H1 (cell line): Measurements from ENCODE around the gene VOPP1. TPM values are rescaled to one million over a fixed set of nuclear protein-coding genes. Genes with fewer than 3 reads are reported as not detected.
A peak's percentile ranks its signal among the peaks of the same experiment; 100 is the strongest.

ENCODE experiments used
- CTCF ChIA-PET: fragments of 300-600 bp; sonication (Branson Sonifier 250); formaldehyde crosslinking; loops from one replicate; lab custom pipeline; 2021; ENCODE audit not compliant: partially characterized antibody; lab: Charles Lee
- POLR2A ChIA-PET: fragments of 300-600 bp; sonication (Branson Sonifier 250); formaldehyde crosslinking; loops from one replicate; lab custom pipeline; 2021; ENCODE audit warnings: inconsistent platforms; ENCODE audit not compliant: partially characterized antibody; lab: Charles Lee
- DNase-seq, 2 experiments: peaks; one replicate each; pipeline versions ENCODE4 v3.0.0 to v3.0.0-alpha.2; 2010 to 2022; ENCODE audit warnings: low spot score in 2 of 2, low read depth in 1 of 2, mixed read lengths in 1 of 2
- FAIRE-seq: peaks from 2 replicates; lab custom pipeline; 2011; peaks lifted over from hg19 to GRCh38; lab: Jason Lieb, UNC
- H2AFZ ChIP-seq: 2 replicates; pipeline ENCODE4 v1.8.1; 2012; ENCODE audit warnings: low read length, inconsistent platforms
- H2AK5ac ChIP-seq: 2 replicates; pipeline ENCODE4 v1.6.1; 2013; ENCODE audit warnings: low read depth, low read length
- H2BK120ac ChIP-seq: replicated peaks from 2 replicates; pipeline ENCODE3; 2013; ENCODE audit warnings: low read depth, low read length, inconsistent platforms
- H2BK12ac ChIP-seq: 2 replicates; pipeline ENCODE4 v1.6.1; 2013; ENCODE audit warnings: low read depth, low read length
- H2BK15ac ChIP-seq: 2 replicates; pipeline ENCODE4 v1.6.1; 2013; ENCODE audit warnings: low read length
- H2BK20ac ChIP-seq: 2 replicates; pipeline ENCODE4 v1.6.1; 2013; ENCODE audit warnings: low read length
- H2BK5ac ChIP-seq: 2 replicates; pipeline ENCODE4 v1.6.1; 2013; ENCODE audit warnings: low read depth, low read length
- H3K14ac ChIP-seq: 2 replicates; pipeline ENCODE4 v1.6.1; 2013; ENCODE audit warnings: inconsistent platforms; ENCODE audit not compliant: insufficient read length
- H3K18ac ChIP-seq: 2 replicates; pipeline ENCODE4 v1.6.1; 2013; ENCODE audit warnings: low read length; ENCODE audit errors: extremely low read depth
- H3K23ac ChIP-seq: 2 replicates; pipeline ENCODE4 v1.6.1; 2013; ENCODE audit warnings: inconsistent platforms; ENCODE audit not compliant: insufficient read length
- H3K23me2 ChIP-seq: 2 replicates; pipeline ENCODE4 v1.6.1; 2013; ENCODE audit warnings: low read depth, low read length
- H3K27ac ChIP-seq: 2 replicates; pipeline ENCODE4 v1.6.1; 2011; ENCODE audit warnings: low read depth, low read length, inconsistent platforms
- H3K27me3 ChIP-seq, 4 experiments: replicated peaks in 1 of 4; 1 replicate in 1 of 4; 2 replicates in 3 of 4; pipeline versions ENCODE4 v1.6.1 to v1.8.1; 2011 to 2013; ENCODE audit warnings: low read length in 3 of 4, mild to moderate bottlenecking in 3 of 4, inconsistent platforms in 2 of 4, mixed read lengths in 2 of 4, moderate library complexity in 1 of 4; ENCODE audit not compliant: control insufficient read depth in 3 of 4, insufficient read depth in 3 of 4; ENCODE audit errors: extremely low read depth in 1 of 4
- H3K36me3 ChIP-seq, 4 experiments: 2 replicates each; pipeline versions ENCODE4 v1.6.1 to v1.8.1; 2011 to 2013; ENCODE audit warnings: mild to moderate bottlenecking in 4 of 4, low read length in 3 of 4, moderate library complexity in 2 of 4, control low read depth in 1 of 4, inconsistent platforms in 1 of 4; ENCODE audit not compliant: insufficient read depth in 4 of 4, control insufficient read depth in 2 of 4
- H3K4ac ChIP-seq: replicated peaks from 2 replicates; pipeline ENCODE3; 2013; ENCODE audit warnings: low read length, low read depth, mixed read lengths, inconsistent platforms; ENCODE audit not compliant: insufficient read length
- H3K4me1 ChIP-seq, 4 experiments: replicated peaks in 1 of 4; 1 replicate in 1 of 4; 2 replicates in 3 of 4; pipeline versions ENCODE4 v1.6.1 to v1.8.1; 2011 to 2013; ENCODE audit warnings: low read length in 3 of 4, inconsistent platforms in 2 of 4, mixed read lengths in 1 of 4; ENCODE audit not compliant: insufficient read depth in 4 of 4, control insufficient read depth in 3 of 4
- H3K4me2 ChIP-seq, 2 experiments: 2 replicates each; pipeline versions ENCODE4 v1.6.1 to v1.8.1; 2011 to 2013; ENCODE audit warnings: low read depth in 2 of 2, low read length in 2 of 2, control low read depth in 1 of 2, inconsistent platforms in 1 of 2, mild to moderate bottlenecking in 1 of 2; ENCODE audit not compliant: insufficient read depth in 1 of 2
- H3K4me3 ChIP-seq, 4 experiments: fragments of 200-600, 300-600 bp in 1 of 4; sonication (generic), shearing (Covaris generic), sonication (Bioruptor Twin) in 1 of 4; 2 replicates each; pipeline versions ENCODE4 v1.5.1 to v1.8.1; 2011 to 2016; ENCODE audit warnings: low read length in 4 of 4, low read depth in 3 of 4, control low read depth in 2 of 4, inconsistent platforms in 2 of 4, mild to moderate bottlenecking in 2 of 4, mixed read lengths in 1 of 4, moderate library complexity in 1 of 4; ENCODE audit not compliant: insufficient read depth in 2 of 4; ENCODE audit errors: extremely low read depth in 1 of 4
- H3K56ac ChIP-seq: replicated peaks from 2 replicates; pipeline ENCODE3; 2013; ENCODE audit warnings: low read depth, mild to moderate bottlenecking, mixed read lengths, low read length, inconsistent platforms; ENCODE audit not compliant: insufficient read length
- H3K79me1 ChIP-seq: 2 replicates; pipeline ENCODE4 v1.6.1; 2013; ENCODE audit warnings: low read depth, low read length, control low read depth
- H3K79me2 ChIP-seq, 2 experiments: 2 replicates each; pipeline versions ENCODE4 v1.6.1 to v1.8.1; 2012 to 2013; ENCODE audit warnings: low read length in 2 of 2, mild to moderate bottlenecking in 2 of 2, inconsistent platforms in 1 of 2; ENCODE audit not compliant: insufficient read depth in 2 of 2, control insufficient read depth in 1 of 2
- H3K9ac ChIP-seq, 4 experiments: replicated peaks in 1 of 4; 1 replicate in 1 of 4; 2 replicates in 3 of 4; pipeline versions ENCODE4 v1.6.1 to v1.8.1; 2011 to 2013; ENCODE audit warnings: low read depth in 3 of 4, low read length in 3 of 4, control low read depth in 2 of 4, mild to moderate bottlenecking in 2 of 4, moderate library complexity in 2 of 4, inconsistent platforms in 1 of 4; ENCODE audit errors: extremely low read depth in 1 of 4
- H3K9me3 ChIP-seq, 2 experiments: 2 replicates each; pipeline versions ENCODE4 v1.6.1 to v1.8.1; 2012 to 2013; ENCODE audit warnings: mild to moderate bottlenecking in 2 of 2, moderate library complexity in 2 of 2, control low read depth in 1 of 2, inconsistent platforms in 1 of 2, low read depth in 1 of 2, low read length in 1 of 2, mixed read lengths in 1 of 2; ENCODE audit not compliant: insufficient read depth in 2 of 2
- H4K20me1 ChIP-seq, 2 experiments: replicated peaks in 1 of 2; 2 replicates each; pipeline versions ENCODE3 to v1.8.1; 2011 to 2013; ENCODE audit warnings: inconsistent platforms in 2 of 2, low read length in 2 of 2, mild to moderate bottlenecking in 1 of 2; ENCODE audit not compliant: insufficient read depth in 2 of 2, control insufficient read depth in 1 of 2
- H4K5ac ChIP-seq: 2 replicates; pipeline ENCODE4 v1.6.1; 2013; ENCODE audit warnings: low read length, low read depth, mixed read lengths, inconsistent platforms; ENCODE audit not compliant: insufficient read length
- H4K8ac ChIP-seq: 2 replicates; pipeline ENCODE4 v1.8.0; 2013; ENCODE audit warnings: mild to moderate bottlenecking, moderate library complexity, low read length, inconsistent platforms; ENCODE audit not compliant: insufficient read depth; ENCODE audit errors: extremely low read depth
- H4K91ac ChIP-seq: replicated peaks from 2 replicates; pipeline ENCODE3; 2013; ENCODE audit warnings: low read length, mixed read lengths, inconsistent platforms; ENCODE audit not compliant: insufficient read length
- SRF ChIP-seq: IDR thresholded peaks from 2 replicates; pipeline ENCODE4 v1.6.1; 2011; ENCODE audit warnings: mild to moderate bottlenecking, low read depth, low read length, moderate library complexity
- WGBS, 2 experiments: shearing (Covaris generic) in 1 of 2; methylation state at CpG; one replicate each; pipeline versions ENCODE4 v1.1.6 to v1.1.7; 2013 to 2015; ENCODE audit warnings: low lambda C conversion rate in 2 of 2, mixed read lengths in 2 of 2, inconsistent platforms in 1 of 2, low coverage in 1 of 2, missing lambda C conversion rate in 1 of 2; ENCODE audit not compliant: insufficient replicate concordance in 2 of 2, insufficient coverage in 1 of 2, insufficient read length in 1 of 2; ENCODE audit errors: extremely low coverage in 1 of 2, missing lambda C conversion rate in 1 of 2; 5-methylcytosine and 5-hydroxymethylcytosine counted together
- polyA plus RNA-seq, 7 experiments: library from polyadenylated mRNA; depleted of rRNA in 3 of 7; stranded (reverse) in 5 of 7; unstranded in 2 of 7; fragments of >200 nt in 5 of 7; fragments of 200-250 nt in 2 of 7; gene quantifications; 1 replicate in 5 of 7; 2 replicates in 1 of 7; 4 replicates in 1 of 7; pipeline versions ENCODE4 v1.2.1 to v1.2.3, GENCODE V29; 2011 to 2013; ENCODE audit warnings: missing spikeins in 2 of 7, mixed read lengths in 2 of 7
- total RNA-seq: library from RNA; stranded (reverse); fragmentation: NEBNext Ultra II Directional; extraction: Animal tissue kit (Norgen Biotek cat#: 25700); gene quantifications from 2 replicates; pipeline ENCODE4 v1.2.1, GENCODE V29; 2021

Gene VOPP1
- total and polyA plus RNA-seq, 2 of the 8 experiments (the other 6 are each of a cell fraction or from before 2014, with no cell fraction given) = 44.7 to 83.0 TPM

DNA sequence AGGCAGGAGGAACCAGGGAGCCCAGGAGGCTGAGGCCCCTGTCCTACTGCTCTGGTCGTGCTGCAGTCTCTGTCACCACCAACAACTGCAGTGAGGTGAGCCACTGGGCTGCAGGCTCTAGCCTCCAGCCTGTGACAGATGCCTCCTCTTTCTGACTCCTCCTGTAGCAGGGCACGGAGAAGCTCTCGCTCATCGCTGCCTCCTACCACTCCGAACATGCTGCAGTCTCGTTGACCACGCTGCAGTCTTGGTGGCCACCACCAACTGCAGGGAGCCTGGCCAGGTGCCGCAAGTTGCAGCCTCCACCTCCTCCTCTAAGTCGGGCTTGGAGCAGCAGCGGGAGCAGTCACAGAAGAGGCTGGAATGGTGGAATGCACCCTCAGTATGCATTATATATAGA, 22.1 kb upstream of the VOPP1 start:
- Histone ChIP-seq H2BK120ac (no peak overlapping the region), H3K9me3 (no peaks in the 10 kb centered on the region), H4K91ac (no peak overlapping the region), H4K5ac (no peak overlapping the region), H3K23me2 (no peaks in the 10 kb centered on the region), H3K27ac (no peak overlapping the region), H4K8ac (no peak overlapping the region), H3K79me1 (no peaks in the 10 kb centered on the region), H2BK15ac (0 out of 2 replicates have a peak overlapping the region, but pooled peaks have one; percentile 81), H2BK12ac (no peak overlapping the region), H3K23ac (no peak overlapping the region), H3K4ac (no peak overlapping the region), H2AFZ (peak overlapping the region; percentile 79; the same call in 1 of the 2 replicates), H3K14ac (no peak overlapping the region), H3K4me2 (no peak overlapping the region), H4K20me1 (peaks cover 0 to 2% of the 10 kb centered on the region in 2 experiments), H3K4me3 (no peak overlapping the region), H3K4me1 (no peaks in the 10 kb centered on the region), H3K27me3 (no peaks in the 10 kb centered on the region), H3K56ac (no peak overlapping the region), H2AK5ac (peak overlapping the region; percentile 75; the same call in 1 of the 2 replicates), H3K36me3 (no peaks in the 10 kb centered on the region), H3K79me2 (no peaks in the 10 kb centered on the region), H2BK20ac (no peak overlapping the region), H3K9ac (no peak overlapping the region), H3K18ac (0 out of 2 replicates have a peak overlapping the region, but pooled peaks have one; percentile 32), H2BK5ac (no peak overlapping the region)
- ChIA-PET CTCF (interaction anchor here (1.5 to 3.5 kb wide), 4 partner anchors 10 to 314 kb away, joined by 3 to 19 read pairs (median 8); no protein-coding TSS in a partner anchor), POLR2A (no interaction called here)
- WGBS, 2 experiments = 76% methylated on average over 10 of the region's 10 CpGs; no CpG with 5 or more reads in 1 of the 2 experiments
- FAIRE-seq (no peak), DNase-seq (no peak)
- TF ChIP-seq SRF = no peak
